Stimulated activated naive B cell treated with anti-CD40 and anti-IgM and Interleukin-4, amounts not matched to agents 10 μg/mL and 1 μg/mL and 100 μg/mL, for 72 hours (primary cell): ENCODE measurements around the gene SHISAL1.
"Not testable (repeated sequence)": the region's sequence is repeated elsewhere in the genome, so short reads cannot be mapped to it uniquely, and the experiment has no call there.

Experiments
- ATAC-seq, 2 donors: fragments of 150-1000 bp; cut with Tn5 transposase; replicated peaks; 2 replicates each; pipeline ENCODE4 v1.10.0; 2021; ENCODE audit warnings: moderate library complexity in 1 of 2
- DNase-seq: peaks from one replicate; pipeline ENCODE4 v3.0.0; 2021
- H3K27ac Mint-ChIP-seq: one replicate; pipeline ENCODE4 v1.8.0; 2022; ENCODE audit warnings: mild to moderate bottlenecking, mixed read lengths
- H3K27me3 Mint-ChIP-seq, 2 donors: one replicate each; pipeline ENCODE4 v1.8.0; 2022; ENCODE audit warnings: mixed read lengths in 2 of 2
- H3K36me3 Mint-ChIP-seq, 2 donors: one replicate each; pipeline ENCODE4 v1.8.0; 2022; ENCODE audit warnings: mixed read lengths in 2 of 2, mild to moderate bottlenecking in 1 of 2
- H3K4me1 Mint-ChIP-seq, 2 donors: one replicate each; pipeline ENCODE4 v1.8.0; 2022; ENCODE audit warnings: mixed read lengths in 2 of 2, mild to moderate bottlenecking in 1 of 2
- H3K4me3 Mint-ChIP-seq, 2 donors: one replicate each; pipeline ENCODE4 v1.8.0; 2022; ENCODE audit warnings: mild to moderate bottlenecking in 2 of 2, mixed read lengths in 2 of 2, moderate library complexity in 1 of 2
- H3K9me3 Mint-ChIP-seq, 2 donors: one replicate each; pipeline ENCODE4 v1.8.0; 2022; ENCODE audit warnings: mixed read lengths in 2 of 2, mild to moderate bottlenecking in 1 of 2

The SHISAL1 gene

GRCh38 chr22:44326491-44326885, 13.7 kb upstream of the SHISAL1 start:
- H3K27ac Mint-ChIP-seq: no peak overlapping the region
- H3K27me3 Mint-ChIP-seq: peaks cover 65 to 78% of the 10 kb centered on the region in 2 donors
- peak overlapping the region in 1 of 2 donors; percentile 33 for H3K4me3 Mint-ChIP-seq

GRCh38 chr22:44325718-44326490, 13.2 kb upstream of the SHISAL1 start:
- peaks cover 68 to 83% of the 10 kb centered on the region in 2 donors for H3K27me3 Mint-ChIP-seq
- DNase-seq (no peak), ATAC-seq (no peak)
- peaks cover 23 to 36% of the 10 kb centered on the region in 2 donors for H3K4me1 Mint-ChIP-seq
- H3K9me3 Mint-ChIP-seq: peaks cover 4 to 8% of the 10 kb centered on the region in 2 donors
- peak overlapping the region; percentile 33 to 58 for H3K4me3 Mint-ChIP-seq
- no peaks in the 10 kb centered on the region for H3K36me3 Mint-ChIP-seq
- H3K27ac Mint-ChIP-seq: no peak overlapping the region

More at GRCh38 chr22:44326491-44326885, 13.7 kb upstream of the SHISAL1 start:
- Mint-ChIP-seq H3K36me3 (no peaks in the 10 kb centered on the region), H3K9me3 (peaks cover 4 to 8% of the 10 kb centered on the region in 2 donors), H3K4me1 (peaks cover 23 to 36% of the 10 kb centered on the region in 2 donors)
- ATAC-seq (no peak), DNase-seq (no peak)

GRCh38 chr22:44323140-44323790, 10.5 kb upstream of the SHISAL1 start:
- not testable (repeated sequence) for H3K27ac Mint-ChIP-seq, ATAC-seq, H3K9me3 Mint-ChIP-seq, H3K36me3 Mint-ChIP-seq, H3K4me3 Mint-ChIP-seq, DNase-seq
- Mint-ChIP-seq H3K27me3 (peaks cover 51 to 81% of the 10 kb centered on the region in 2 donors), H3K4me1 (peaks cover 11 to 17% of the 10 kb centered on the region in 2 donors)

GRCh38 chr22:44319685-44320084, 6.9 kb upstream of the SHISAL1 start:
- Mint-ChIP-seq H3K27ac (no peak overlapping the region), H3K4me1 (peaks cover 0 to 4% of the 10 kb centered on the region in 2 donors)
- no peak for ATAC-seq

GRCh38 chr22:44318751-44319150, 6.0 kb upstream of the SHISAL1 start:
- no peaks in the 10 kb centered on the region for H3K36me3 Mint-ChIP-seq
- H3K27me3 Mint-ChIP-seq: peaks cover 21 to 50% of the 10 kb centered on the region in 2 donors
- DNase-seq (no peak), ATAC-seq (no peak)
- H3K4me3 Mint-ChIP-seq: no peak overlapping the region
- peaks cover 4 to 8% of the 10 kb centered on the region in 2 donors for H3K9me3 Mint-ChIP-seq
- H3K4me1 Mint-ChIP-seq: peaks cover 0 to 4% of the 10 kb centered on the region in 2 donors
- no peak overlapping the region for H3K27ac Mint-ChIP-seq

More at GRCh38 chr22:44319685-44320084, 6.9 kb upstream of the SHISAL1 start:
- Mint-ChIP-seq H3K9me3 (peaks cover 4 to 8% of the 10 kb centered on the region in 2 donors), H3K36me3 (no peaks in the 10 kb centered on the region), H3K27me3 (peaks cover 27 to 59% of the 10 kb centered on the region in 2 donors), H3K4me3 (no peak overlapping the region)
- no peak for DNase-seq

GRCh38 chr22:44317886-44318637, 5.3 kb upstream of the SHISAL1 start:
- Mint-ChIP-seq H3K27ac (no peak overlapping the region), H3K36me3 (no peaks in the 10 kb centered on the region), H3K4me1 (peaks cover 0 to 4% of the 10 kb centered on the region in 2 donors), H3K9me3 (peaks cover 1% of the 10 kb centered on the region in 2 donors), H3K4me3 (no peak overlapping the region), H3K27me3 (peaks cover 14 to 44% of the 10 kb centered on the region in 2 donors)
- no peak for ATAC-seq
- DNase-seq: no peak

GRCh38 chr22:44317123-44317444, 4.3 kb upstream of the SHISAL1 start:
- DNase-seq: no peak
- no peaks in the 10 kb centered on the region for H3K4me1 Mint-ChIP-seq
- H3K27ac Mint-ChIP-seq: no peak overlapping the region
- ATAC-seq: no peak
- no peaks in the 10 kb centered on the region for H3K36me3 Mint-ChIP-seq
- no peaks in the 10 kb centered on the region for H3K9me3 Mint-ChIP-seq
- peaks cover 4 to 36% of the 10 kb centered on the region in 2 donors for H3K27me3 Mint-ChIP-seq
- H3K4me3 Mint-ChIP-seq: no peak overlapping the region

GRCh38 chr22:44316393-44317122, 3.8 kb upstream of the SHISAL1 start:
- no peak for ATAC-seq
- Mint-ChIP-seq H3K4me3 (no peak overlapping the region), H3K27ac (no peak overlapping the region), H3K9me3 (no peaks in the 10 kb centered on the region), H3K36me3 (no peaks in the 10 kb centered on the region), H3K27me3 (peaks cover 4 to 31% of the 10 kb centered on the region in 2 donors), H3K4me1 (no peaks in the 10 kb centered on the region)
- no peak for DNase-seq

GRCh38 chr22:44314425-44315067, 1.8 kb upstream of the SHISAL1 start:
- ATAC-seq (no peak), DNase-seq (no peak)
- no peaks in the 10 kb centered on the region for H3K4me1 Mint-ChIP-seq
- peaks cover 9 to 27% of the 10 kb centered on the region in 2 donors for H3K27me3 Mint-ChIP-seq
- no peak overlapping the region for H3K27ac Mint-ChIP-seq
- no peak overlapping the region for H3K4me3 Mint-ChIP-seq
- no peaks in the 10 kb centered on the region for H3K9me3 Mint-ChIP-seq
- no peaks in the 10 kb centered on the region for H3K36me3 Mint-ChIP-seq

- no peak overlapping the region for H3K4me3 Mint-ChIP-seq
- H3K36me3 Mint-ChIP-seq: no peaks in the 10 kb centered on the region
- no peak for DNase-seq
- H3K9me3 Mint-ChIP-seq: no peaks in the 10 kb centered on the region
- peaks cover 9 to 23% of the 10 kb centered on the region in 2 donors for H3K27me3 Mint-ChIP-seq
- ATAC-seq: no peak
- H3K4me1 Mint-ChIP-seq: no peaks in the 10 kb centered on the region
- H3K27ac Mint-ChIP-seq: no peak overlapping the region
These were observed 745 bp upstream of the SHISAL1 start for GRCh38 chr22:44313385-44314006.

- peaks cover 9 to 21% of the 10 kb centered on the region in 2 donors for H3K27me3 Mint-ChIP-seq
- DNase-seq (no peak), ATAC-seq (no peak)
- no peaks in the 10 kb centered on the region for H3K9me3 Mint-ChIP-seq
- H3K27ac Mint-ChIP-seq: no peak overlapping the region
- no peaks in the 10 kb centered on the region for H3K36me3 Mint-ChIP-seq
- no peak overlapping the region for H3K4me3 Mint-ChIP-seq
- H3K4me1 Mint-ChIP-seq: no peaks in the 10 kb centered on the region
These were observed 938 bp downstream of the SHISAL1 start for GRCh38 chr22:44311855-44312170.

GRCh38 chr22:44311104-44311854, 1.5 kb downstream of the SHISAL1 start:
- DNase-seq (no peak), ATAC-seq (no peak)
- Mint-ChIP-seq H3K27ac (no peak overlapping the region), H3K4me3 (no peak overlapping the region), H3K27me3 (peaks cover 14 to 27% of the 10 kb centered on the region in 2 donors), H3K4me1 (no peaks in the 10 kb centered on the region), H3K9me3 (no peaks in the 10 kb centered on the region), H3K36me3 (no peaks in the 10 kb centered on the region)

GRCh38 chr22:44309647-44310046, 3.1 kb downstream of the SHISAL1 start:
- Mint-ChIP-seq H3K4me1 (no peaks in the 10 kb centered on the region), H3K27me3 (peaks cover 18 to 31% of the 10 kb centered on the region in 2 donors), H3K4me3 (no peak overlapping the region), H3K9me3 (no peaks in the 10 kb centered on the region), H3K27ac (no peak overlapping the region), H3K36me3 (no peaks in the 10 kb centered on the region)
- no peak for DNase-seq
- no peak for ATAC-seq
